IMR-90 (cell line): ENCODE measurements around the gene ZNF469. TPM values are rescaled to one million over a fixed set of nuclear protein-coding genes. Genes with fewer than 3 reads are reported as not detected.

Experiments used
- polyA plus RNA-seq, 3 experiments: library from polyadenylated mRNA; depleted of rRNA; stranded (reverse); fragments of >200 nt; gene quantifications; 2 replicates each; pipeline ENCODE4 v1.2.3, GENCODE V29; 2012; ENCODE audit warnings: low replicate concordance in 1 of 3
- total RNA-seq: library from RNA; depleted of rRNA; stranded (reverse); fragments of >200 nt; gene quantifications from 2 replicates; pipeline ENCODE4 v1.2.3, GENCODE V29; 2012; rRNA removed

Gene ZNF469
- total and polyA plus RNA-seq, 2 of the 4 experiments (the other 2 are of a cell fraction) = 1.1 to 13.3 TPM

Other genes starting within 250 kb of the ZNF469 start
- gene ZFPM1, start 70.3 kb downstream of the ZNF469 start, total RNA-seq = 0.28 and 0.36 TPM in 2 replicates
- 1.1 and 1.8 TPM in 2 replicates for gene ZFPM1, start 70.3 kb downstream of the ZNF469 start, polyA plus RNA-seq (2012; rRNA removed)
- gene ZC3H18, start 187.4 kb downstream of the ZNF469 start, total RNA-seq = 3.4 and 4.2 TPM in 2 replicates
- 21.3 and 22.7 TPM in 2 replicates for gene ZC3H18, start 187.4 kb downstream of the ZNF469 start, polyA plus RNA-seq (2012; rRNA removed)